ENCODE measurements around the gene GALM. TPM values are rescaled to one million over a fixed set of nuclear protein-coding genes. Genes with fewer than 3 reads are reported as not detected.
A peak's percentile ranks its signal among the peaks of the same experiment; 100 is the strongest.

GALM gene
- total and polyA plus RNA-seq, 2 of the 8 experiments (the other 6 are each of a cell fraction or from before 2014, with no cell fraction given), result 9.9 to 13.1 TPM

GRCh38 chr2:38751596-38752410, 85.9 kb downstream of the GALM start (continued):
- TF ChIP-seq MAFK (IDR thresholded peaks at IDR 0.05; ENCODE audit: low read depth, low read length) (no peak), CTBP2 (IDR thresholded peaks at IDR 0.05; ENCODE audit: borderline replicate concordance, insufficient read depth, insufficient read length, low read length) (peak; percentile 17), BCL11A (IDR thresholded peaks at IDR 0.05; ENCODE audit: low read depth in 2 of 2, low read length in 2 of 2) (no peak), PHF8 (conservative IDR thresholded peaks at IDR 0.05; ENCODE audit: low read depth, low read length) (no peak), RAD21 (IDR thresholded peaks at IDR 0.05 in 1 of 2, conservative IDR thresholded peaks at IDR 0.05 in 1 of 2; ENCODE audit: low read depth in 2 of 2, low read length in 2 of 2) (no peak), BACH1 (IDR thresholded peaks at IDR 0.05; ENCODE audit: low read length) (no peak)
